C4-2B (cell line): ENCODE measurements around the gene PLXND1.

Experiments used
- H3K27ac ChIP-seq: fragments of 450-650 bp; 2 replicates; pipeline ENCODE4 v1.5.1; 2017
- ZFX ChIP-seq: fragments of 450-650 bp; IDR thresholded peaks from 2 replicates; pipeline ENCODE4 v1.6.1; 2017
- TF ChIP-seq, protein P1 (sequence below): fragments of 450-650 bp; conservative IDR thresholded peaks from 2 replicates; pipeline ENCODE4 v1.5.1; 2017; ENCODE audit warnings: mild to moderate bottlenecking

The PLXND1 gene

DNA sequence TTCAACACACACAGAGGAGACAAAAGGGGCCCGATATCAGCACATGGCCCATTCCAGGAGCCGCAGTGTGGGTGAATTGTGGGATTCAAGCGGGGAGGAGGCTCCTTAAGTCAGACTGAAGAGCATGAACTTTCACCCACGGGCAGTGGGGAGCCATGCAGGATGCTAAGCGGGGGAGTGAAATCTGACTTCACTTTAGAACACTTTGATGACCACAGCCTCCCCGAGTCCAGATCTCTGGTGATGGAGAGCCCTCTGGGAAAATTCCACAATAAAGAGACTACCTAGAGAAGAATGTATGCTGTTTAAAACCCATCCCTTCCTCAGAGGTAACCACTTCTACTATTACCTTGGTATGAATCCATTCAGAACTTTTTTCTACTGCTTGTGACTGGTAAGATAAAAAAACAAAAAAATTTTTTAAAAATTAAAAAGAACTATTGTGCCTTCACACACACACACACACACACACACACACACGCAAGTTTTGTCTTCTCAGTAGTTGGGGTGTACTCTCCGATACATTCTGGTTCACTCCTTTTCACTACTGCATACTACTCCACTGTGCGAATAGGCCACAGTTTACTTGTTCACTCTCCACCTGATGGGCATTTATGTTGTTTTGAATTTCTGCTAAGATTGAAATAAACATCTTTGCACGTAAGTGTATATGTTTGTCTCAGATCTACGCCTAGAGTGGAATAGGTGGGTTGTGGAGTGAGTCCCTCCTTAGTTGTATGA, 65.5 kb downstream of the PLXND1 start:
- TF ChIP-seq, protein P1, sequence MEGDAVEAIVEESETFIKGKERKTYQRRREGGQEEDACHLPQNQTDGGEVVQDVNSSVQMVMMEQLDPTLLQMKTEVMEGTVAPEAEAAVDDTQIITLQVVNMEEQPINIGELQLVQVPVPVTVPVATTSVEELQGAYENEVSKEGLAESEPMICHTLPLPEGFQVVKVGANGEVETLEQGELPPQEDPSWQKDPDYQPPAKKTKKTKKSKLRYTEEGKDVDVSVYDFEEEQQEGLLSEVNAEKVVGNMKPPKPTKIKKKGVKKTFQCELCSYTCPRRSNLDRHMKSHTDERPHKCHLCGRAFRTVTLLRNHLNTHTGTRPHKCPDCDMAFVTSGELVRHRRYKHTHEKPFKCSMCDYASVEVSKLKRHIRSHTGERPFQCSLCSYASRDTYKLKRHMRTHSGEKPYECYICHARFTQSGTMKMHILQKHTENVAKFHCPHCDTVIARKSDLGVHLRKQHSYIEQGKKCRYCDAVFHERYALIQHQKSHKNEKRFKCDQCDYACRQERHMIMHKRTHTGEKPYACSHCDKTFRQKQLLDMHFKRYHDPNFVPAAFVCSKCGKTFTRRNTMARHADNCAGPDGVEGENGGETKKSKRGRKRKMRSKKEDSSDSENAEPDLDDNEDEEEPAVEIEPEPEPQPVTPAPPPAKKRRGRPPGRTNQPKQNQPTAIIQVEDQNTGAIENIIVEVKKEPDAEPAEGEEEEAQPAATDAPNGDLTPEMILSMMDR: no peak
- TF ChIP-seq ZFX: no peak
- H3K27ac ChIP-seq: no peak overlapping the region

DNA sequence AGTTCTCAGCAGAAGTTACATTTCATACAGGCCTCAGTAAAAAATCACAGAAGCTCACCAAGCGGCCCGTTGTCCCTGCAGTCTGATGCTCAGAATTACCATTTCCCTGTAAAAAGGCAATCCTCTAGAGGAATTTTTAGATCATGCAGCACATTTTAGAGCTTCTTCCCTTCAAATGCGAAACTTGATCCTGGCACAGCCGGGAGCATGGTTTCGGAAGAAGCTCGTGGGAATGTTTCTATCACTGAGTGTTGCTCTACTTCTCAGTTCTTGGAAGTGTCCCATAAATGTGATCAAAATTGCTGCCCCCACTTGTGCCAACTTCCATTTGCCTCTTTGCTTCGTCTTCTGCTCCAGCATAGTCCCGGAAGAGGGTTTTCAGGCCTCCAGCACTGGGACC, 67.3 kb downstream of the PLXND1 start:
- TF ChIP-seq ZFX: no peak
- TF ChIP-seq, protein P1: no peak
- no peak overlapping the region for H3K27ac ChIP-seq

- H3K27ac ChIP-seq: no peak overlapping the region
- TF ChIP-seq ZFX: no peak
- TF ChIP-seq, protein P1: no peak
These were observed 69.7 kb downstream of the PLXND1 start for GRCh38 chr3:129536804-129537203.

DNA sequence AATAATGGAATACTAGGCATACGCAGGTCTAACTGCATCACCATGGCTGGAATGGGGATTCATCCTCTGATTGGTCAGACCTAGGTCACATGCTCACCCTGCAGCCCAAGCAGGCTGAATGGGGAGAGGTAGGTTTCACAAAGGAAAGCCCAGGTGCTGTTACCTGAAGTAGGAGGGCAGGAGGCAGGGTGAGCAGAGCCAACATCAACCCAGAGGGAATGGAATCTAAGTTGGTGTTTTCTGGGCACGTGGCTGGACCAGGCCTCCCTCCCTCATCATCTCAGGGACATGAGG, 70.2 kb downstream of the PLXND1 start:
- no peak for TF ChIP-seq ZFX
- TF ChIP-seq, protein P1: no peak
- H3K27ac ChIP-seq: no peak overlapping the region

DNA sequence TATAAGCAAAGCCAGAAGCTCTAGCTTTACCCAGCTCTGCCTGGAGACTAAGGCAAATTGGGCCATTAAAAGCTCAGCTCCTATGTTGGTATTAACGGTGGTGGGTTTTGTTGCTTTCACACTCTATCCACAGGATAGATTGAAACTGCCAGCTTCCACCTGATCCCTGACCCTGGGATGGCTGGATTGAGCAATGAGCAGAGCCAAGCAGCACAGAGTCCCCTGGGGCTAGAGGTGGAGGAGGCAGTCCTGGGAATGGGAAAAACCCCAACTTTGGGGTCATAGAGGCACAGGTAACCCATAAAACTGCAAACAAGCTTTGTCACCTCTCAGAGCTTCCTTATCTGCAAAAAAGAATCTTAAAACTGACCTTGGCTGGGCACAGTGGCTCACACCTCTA, 71.4 kb downstream of the PLXND1 start:
- TF ChIP-seq, protein P1: no peak
- TF ChIP-seq ZFX: no peak
- no peak overlapping the region for H3K27ac ChIP-seq

- H3K27ac ChIP-seq: no peak overlapping the region
These were observed 71.9 kb downstream of the PLXND1 start for GRCh38 chr3:129534428-129535027.

GRCh38 chr3:129533406-129533805, 73.1 kb downstream of the PLXND1 start:
- no peak overlapping the region for H3K27ac ChIP-seq
- no peak for TF ChIP-seq ZFX
- TF ChIP-seq, protein P1: no peak

More at GRCh38 chr3:129534428-129535027, 71.9 kb downstream of the PLXND1 start:
- TF ChIP-seq ZFX: no peak
- TF ChIP-seq, protein P1: no peak
